NCI-H345 treated with DMSO at 0.1 percent for 48 hours (cell line): ENCODE data around the gene RASGEF1C.

Source experiments
- DNase-seq: peaks from one replicate; lab custom pipeline; 2025; ENCODE audit not compliant: unreplicated experiment; lab: John Stamatoyannopoulos, UW

Gene RASGEF1C

GRCh38 chr5:180160789-180161188, 48.2 kb downstream of the RASGEF1C start:
- no peak for DNase-seq

- DNase-seq: no peak
Measured at GRCh38 chr5:180160215-180160614, 48.8 kb downstream of the RASGEF1C start.

DNA sequence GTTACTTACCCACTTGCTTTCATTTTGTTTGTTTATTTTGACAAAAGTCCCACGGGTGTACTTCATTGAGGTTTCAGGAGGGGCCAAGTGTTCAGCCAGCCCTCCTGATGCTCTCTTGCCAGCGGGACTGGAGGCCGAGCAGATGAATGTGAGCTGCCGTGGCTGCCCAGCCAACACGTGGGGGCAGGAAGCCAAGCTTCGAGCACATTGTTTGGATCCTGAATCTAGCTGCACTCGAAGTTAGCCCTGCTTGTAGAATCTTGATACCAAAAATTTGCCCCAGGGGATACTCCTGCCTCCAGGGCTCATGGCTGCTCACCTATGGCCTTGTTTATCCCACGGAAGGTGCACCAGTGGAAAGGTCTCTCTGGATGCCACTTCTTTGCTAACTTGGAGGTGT, 49.3 kb downstream of the RASGEF1C start:
- no peak for DNase-seq

- no peak for DNase-seq
Measured at GRCh38 chr5:180157866-180158265, 51.1 kb downstream of the RASGEF1C start.

- DNase-seq: no peak
Measured at GRCh38 chr5:180156141-180156540, 52.9 kb downstream of the RASGEF1C start.

- no peak for DNase-seq
Measured at GRCh38 chr5:180155365-180155926, 53.6 kb downstream of the RASGEF1C start.

DNA sequence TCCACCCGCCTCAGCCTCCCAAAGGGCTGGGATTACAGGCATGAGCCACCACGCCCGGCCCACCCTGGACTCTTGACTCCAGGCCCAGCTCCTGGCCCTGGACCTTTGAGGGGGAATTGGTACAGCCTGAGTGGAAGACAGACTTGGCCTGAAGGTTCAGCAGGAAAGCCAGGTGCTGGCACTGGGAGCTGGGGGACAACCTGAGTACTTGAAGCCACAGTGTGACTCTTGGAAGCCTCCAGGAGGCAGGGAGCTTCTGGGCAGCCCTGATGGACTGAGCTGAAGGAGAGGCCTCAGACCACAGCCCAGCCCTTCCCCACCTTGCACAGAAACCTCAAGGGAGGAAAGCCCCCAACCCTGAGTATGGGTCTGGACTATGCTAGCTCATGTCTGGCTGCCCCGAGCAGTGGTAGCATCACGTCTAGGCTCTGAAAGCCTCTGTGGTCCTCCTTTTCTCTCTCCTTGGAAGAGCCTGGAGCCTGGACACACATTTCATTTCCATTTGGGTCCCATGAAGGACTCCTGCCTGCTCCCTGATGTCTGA, 54.1 kb downstream of the RASGEF1C start:
- no peak for DNase-seq

- DNase-seq: no peak
Measured at GRCh38 chr5:180153991-180154390, 55.0 kb downstream of the RASGEF1C start.

DNA sequence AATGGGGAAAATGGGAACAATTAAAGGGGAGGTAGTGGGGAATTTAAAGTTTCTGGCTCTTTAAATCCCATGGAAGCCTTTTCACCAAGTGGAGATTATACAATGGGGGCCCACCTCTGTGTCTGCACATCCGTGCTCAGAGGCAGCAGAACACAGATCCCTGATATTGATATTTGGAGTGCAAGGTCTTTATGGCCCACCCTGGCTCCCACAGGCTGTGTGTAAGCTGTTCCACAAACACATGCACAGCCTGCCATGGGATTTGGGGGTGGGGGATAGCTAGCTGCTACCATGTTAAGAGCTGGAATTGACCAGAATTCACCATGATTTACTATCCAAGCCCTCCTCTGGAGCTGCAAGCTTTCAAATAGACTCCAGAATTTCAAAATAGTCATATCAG, 55.9 kb downstream of the RASGEF1C start:
- no peak for DNase-seq

DNA sequence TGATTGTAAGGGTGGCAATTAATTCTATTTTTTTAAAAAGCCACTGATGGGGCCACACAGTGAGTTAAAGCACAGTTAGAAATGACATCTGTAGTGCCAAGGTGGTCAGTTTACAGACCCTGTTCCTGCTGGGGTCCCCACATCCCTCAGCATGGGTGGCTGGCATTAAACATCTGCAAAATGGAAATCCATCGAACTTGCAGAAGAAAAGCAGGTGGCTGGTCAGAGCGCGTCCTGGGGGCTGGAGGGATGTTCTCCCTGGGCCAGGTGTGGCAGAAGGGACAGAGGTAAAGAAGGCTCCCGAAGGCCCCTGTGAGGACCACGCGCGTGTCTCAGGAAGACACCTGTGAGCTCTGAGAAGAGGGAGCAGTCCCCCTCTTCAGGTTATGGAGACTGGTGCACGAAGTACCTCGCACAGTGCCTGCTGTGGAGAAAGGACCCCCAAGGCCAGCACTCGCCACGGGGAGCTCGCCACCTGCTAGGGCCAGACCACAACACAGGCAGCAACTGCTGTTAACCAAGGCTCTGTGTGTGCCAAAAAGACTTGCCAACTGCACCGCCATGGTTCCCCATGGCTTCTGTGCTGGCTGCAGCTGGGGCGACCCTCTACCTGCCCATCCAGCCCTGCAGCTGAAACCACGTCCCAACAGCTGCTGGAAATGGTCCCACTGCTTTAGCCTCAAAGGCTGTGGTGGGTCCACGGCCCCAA, 65.2 kb downstream of the RASGEF1C start:
- DNase-seq: no peak

GRCh38 chr5:180142824-180143610, 66.0 kb downstream of the RASGEF1C start:
- DNase-seq: no peak

DNA sequence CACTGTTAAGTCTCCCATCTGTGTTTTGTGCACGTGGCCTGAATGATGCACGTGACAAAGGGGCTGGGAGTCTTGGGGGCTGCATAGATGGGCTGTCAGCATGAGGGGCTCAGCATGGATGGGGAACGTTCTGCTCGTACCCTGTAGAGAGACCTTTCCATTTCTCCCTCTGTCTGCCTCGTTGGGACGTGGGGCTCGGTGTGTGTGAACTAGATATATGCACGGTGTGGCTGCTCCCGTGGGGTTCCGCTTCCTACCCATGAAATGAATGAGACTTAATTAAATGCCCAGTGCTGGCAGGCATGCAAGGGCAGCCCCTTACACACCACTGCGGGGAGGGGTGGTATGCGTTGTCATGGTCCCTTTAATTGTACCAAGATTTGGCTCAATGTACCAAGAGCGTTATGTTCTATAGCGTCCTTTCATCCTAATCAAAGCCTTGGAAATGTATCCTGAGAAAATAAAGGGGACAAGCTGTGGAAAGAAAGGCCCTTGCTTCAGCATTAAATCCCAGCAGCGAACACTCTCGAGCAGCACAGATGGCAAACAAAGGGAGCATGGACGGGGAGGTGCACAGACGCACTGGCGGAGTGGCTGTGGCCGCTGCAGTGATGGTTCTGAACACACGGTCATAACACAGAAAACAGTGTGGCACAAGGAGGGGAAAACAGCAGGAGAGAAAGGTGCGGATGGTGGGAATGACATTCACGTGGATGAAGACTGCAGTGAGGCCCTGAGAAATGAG, 66.8 kb downstream of the RASGEF1C start:
- no peak for DNase-seq

- no peak for DNase-seq
Measured at GRCh38 chr5:180141068-180141660, 67.8 kb downstream of the RASGEF1C start.

DNA sequence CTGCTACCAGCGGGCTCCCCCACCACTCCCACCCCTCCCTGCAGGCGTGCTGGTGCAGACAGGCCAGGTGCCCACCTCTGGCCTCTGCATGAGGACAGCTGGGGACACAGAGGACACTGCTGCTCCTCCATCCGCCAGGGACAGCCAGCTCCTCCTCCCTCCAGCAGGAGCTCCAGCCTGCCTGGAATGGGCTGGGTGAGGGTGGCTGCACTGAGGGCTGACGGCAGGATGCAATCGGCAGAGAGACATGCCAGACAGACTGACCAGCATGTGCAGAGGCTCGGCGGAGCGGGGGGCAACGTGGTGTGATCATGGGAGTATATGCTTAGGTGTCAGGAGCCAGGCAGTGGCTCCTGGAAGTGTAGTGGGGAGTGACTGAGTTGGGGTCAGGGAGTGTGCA, 68.4 kb downstream of the RASGEF1C start:
- no peak for DNase-seq

- no peak for DNase-seq
Measured at GRCh38 chr5:180140079-180140554, 68.9 kb downstream of the RASGEF1C start.

DNA sequence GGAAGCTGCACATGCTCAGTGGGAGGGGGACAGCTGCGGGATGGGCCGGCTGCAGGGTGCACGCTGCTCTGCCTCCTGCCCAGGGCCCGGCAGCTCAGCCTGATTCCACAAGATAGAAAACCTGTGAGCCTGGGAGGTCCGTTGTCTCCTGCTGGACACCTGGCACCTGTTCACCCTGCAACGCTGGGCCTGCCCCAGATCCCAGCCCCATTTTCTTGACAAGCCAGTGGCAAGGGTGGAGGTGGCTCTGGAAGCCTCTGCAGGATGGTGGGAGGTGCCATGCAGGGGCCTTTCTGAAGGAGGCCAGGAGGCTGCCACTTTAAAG, 69.3 kb downstream of the RASGEF1C start:
- no peak for DNase-seq

DNA sequence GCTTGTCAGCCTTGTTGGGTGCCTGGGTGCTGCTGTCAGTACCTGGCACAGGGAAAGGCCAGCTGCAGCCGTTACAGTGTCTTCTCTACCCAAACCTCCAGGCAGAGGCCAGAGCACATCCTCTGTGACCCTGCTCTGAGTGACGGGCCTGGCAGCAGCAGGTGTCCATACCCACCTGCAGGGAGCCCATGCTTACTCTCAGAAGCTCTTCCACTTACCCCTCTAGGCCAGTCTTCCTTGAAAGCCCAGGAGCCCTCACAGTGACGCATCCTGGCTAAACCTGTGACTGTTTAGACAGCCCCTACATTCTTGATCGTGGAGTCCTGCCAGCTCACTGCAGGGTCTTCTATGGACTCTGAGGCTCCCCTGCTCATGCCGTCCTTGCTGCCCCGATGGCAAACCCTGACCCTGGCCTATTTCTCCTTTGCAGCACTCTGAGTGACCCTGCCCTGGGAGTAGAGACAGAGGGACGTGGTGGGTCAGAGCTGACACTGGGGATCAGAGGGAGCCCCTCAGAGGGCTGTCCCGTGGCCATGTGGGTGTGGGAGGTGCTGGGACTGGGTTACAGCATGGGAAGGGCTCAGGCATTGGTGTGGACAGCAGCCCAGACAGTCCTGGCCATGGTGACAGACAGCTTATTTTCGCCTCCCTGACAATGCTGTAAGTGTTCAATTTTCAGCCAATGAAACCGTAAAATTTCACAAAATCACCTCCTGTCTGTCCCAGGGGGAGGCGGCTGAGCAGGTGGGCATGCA, 69.9 kb downstream of the RASGEF1C start:
- no peak for DNase-seq

- DNase-seq: no peak
Measured at GRCh38 chr5:180138214-180138975, 70.6 kb downstream of the RASGEF1C start.
